HG02885 (cell line): ENCODE data around the gene MINK1.
"Not testable (repeated sequence)": the region's sequence is repeated elsewhere in the genome, so short reads cannot be mapped to it uniquely, and the experiment has no call there.

Experiments used
- ATAC-seq: cut with Tn5 transposase; IDR thresholded peaks from one replicate; pipeline ENCODE4 v1.9.1; 2021; ENCODE audit warnings: mild to moderate bottlenecking; ENCODE audit not compliant: unreplicated experiment, poor library complexity

MINK1 gene

DNA sequence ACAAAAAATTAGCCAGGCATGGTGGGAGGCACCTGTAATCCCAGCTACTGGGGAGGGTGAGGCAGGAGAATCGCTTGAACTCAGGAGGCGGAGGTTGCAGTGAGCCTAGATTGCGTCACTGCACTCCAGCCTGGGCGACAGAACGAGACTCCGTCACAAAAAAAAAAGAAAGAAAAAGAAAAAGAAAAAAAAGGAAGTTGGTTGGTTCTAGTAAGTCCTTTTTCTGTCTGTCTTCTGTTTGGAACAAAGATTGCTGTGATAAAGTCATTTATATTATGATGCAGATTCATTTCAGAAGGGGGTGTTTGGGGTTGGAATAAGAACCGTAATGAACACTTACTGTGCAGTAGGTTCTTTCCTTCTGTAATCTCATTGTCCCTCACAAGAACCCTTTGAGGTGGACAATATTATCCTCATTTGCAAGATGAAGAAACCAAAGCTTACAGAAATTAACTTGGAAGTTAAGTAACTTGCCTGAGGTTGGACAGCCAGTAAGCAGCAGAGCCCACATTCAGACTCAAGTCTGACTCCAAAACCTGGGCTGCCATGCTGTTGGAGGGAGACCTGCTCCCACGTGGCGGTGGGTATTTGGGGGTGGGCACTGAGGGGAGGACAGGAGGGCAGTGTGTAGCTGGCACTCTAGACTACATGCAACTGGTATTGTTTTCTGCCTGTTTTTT is 10.3 kb downstream of the MINK1 start:
- ATAC-seq: no peak

DNA sequence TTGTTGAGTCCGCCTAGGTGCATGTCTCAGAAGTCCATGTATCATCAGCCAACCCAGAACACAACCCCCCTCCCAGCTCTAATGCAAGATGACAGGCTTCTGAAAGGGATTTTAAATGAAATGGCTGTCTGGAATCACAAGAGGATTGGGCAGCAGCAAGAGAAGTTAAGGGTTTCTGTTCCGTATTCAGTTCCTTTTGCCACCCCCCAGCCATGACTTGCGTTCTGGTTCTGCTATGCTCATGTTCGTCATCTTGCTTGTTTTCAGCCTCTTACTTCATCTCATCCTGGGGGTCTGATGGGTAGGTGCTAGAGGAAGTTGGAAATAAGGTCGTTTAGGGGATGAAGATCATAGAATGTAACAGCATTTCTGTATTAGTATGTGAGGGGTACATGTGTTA is 12.0 kb downstream of the MINK1 start:
- ATAC-seq: no peak

DNA sequence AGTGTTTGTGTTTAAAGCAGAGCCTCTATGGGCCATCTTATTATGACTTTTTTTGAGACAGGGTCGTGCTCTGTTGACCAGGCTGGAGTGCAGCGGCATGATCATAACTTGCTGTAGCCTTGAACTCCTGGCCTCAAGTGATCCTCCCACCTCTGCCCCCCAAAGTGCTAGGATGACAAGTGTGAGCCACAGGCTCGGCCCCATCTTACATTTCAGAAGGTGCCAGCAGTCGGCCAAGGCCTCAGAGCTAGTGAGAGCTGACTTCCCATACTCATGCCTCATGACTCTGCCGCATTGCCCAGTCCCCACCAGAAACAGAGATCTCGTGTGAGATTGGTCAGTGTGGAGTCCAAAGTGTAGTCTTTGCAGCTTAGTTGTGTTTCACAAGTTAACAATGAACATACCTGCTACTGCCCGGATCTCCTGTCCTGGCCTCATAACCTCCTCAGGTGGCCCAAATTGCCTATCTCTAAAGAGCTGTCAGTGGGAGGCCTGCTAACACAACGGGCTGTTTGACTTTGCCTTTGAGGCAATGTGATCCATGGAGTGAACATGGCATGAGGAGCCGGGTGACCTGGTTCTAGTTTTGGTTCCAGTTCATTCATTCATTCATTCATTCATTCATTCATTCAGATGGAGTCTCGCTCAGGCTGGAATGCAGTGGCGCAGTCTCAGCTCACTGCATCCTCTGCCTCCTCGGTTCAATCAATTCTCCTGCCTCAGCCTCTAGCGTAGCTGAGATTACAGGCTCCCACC is 13.7 kb downstream of the MINK1 start:
- no peak for ATAC-seq

GRCh38 chr17:4849011-4849536 is 15.9 kb downstream of the MINK1 start:
- ATAC-seq: no peak

DNA sequence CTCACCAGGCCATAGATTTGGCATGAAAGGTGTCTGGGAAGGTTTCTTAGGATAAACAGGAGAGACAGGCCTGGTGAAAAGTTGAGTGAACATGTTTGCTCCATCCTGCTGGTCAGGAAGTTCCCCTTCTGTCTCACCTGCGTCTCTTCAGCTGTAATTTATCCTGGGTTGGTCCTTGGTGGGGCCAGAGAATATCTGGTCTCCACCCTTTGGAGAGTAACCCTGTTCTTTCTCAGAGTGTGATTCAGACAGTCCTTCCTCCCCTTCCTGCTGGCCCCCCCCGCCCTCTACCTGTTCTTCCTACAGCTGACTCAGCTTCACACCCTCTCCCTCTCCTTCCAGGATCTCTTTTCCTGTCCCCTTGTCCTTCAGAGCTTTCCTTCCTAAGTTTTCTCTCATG is 17.1 kb downstream of the MINK1 start:
- no peak for ATAC-seq

GRCh38 chr17:4851084-4851483 is 17.9 kb downstream of the MINK1 start:
- ATAC-seq: no peak

DNA sequence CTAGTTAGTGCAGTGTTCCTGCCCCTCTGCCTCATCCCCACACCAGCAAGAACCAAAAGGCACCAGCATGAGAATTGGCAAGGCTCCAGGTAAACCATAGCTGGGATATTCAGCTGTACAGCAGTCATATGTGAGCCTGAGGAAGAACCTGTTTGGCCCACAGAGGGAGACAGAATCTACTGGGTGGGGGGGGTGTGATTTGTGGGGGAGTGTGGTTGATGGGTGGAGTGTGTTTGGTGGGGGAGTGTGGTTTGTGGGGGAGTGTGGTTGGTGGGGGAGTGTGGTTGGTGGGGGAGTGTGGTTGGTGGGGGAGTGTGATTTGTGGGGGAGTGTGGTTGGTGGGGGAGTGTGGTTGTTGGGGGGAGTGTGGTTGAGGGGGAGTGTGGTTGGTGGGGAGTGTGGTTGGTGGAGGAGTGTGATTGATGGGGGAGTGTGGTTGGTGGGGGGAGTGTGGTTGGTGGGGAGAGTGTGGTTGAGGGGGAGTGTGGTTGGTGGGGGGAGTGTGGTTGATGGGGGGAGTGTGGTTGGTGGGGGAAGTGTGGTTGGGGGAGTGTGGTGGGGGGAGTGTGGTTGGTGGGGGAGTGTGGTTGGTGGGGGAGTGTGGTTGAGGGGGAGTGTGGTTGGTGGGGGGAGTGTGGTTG is 19.5 kb downstream of the MINK1 start:
- ATAC-seq: no peak

DNA sequence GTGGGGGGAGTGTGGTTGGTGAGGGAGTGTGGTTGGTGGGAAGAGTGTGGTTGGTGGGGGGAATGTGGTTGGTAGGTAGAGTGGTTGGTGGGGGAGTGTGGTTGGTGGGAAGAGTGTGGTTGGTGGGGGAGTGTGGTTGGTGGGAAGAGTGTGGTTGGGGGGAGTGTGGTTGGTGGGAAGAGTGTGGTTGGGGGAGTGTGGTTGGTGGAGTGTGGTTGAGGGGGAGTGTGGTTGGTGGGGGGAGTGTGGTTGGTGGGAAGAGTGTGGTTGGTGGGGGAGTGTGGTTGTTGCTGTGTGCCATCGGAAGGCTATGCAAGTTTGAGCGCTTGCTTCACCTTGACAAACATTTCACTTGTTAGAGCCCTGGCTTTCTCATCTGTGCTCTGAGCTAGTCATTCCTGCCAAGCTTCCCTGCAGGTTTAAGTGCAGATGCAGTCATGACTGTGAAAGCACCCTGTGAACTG is 20.1 kb downstream of the MINK1 start:
- no peak for ATAC-seq

GRCh38 chr17:4854111-4854681 is 21.1 kb downstream of the MINK1 start:
- ATAC-seq: no peak

- no peak for ATAC-seq
Measured at GRCh38 chr17:4856271-4856936, 23.3 kb downstream of the MINK1 start.

DNA sequence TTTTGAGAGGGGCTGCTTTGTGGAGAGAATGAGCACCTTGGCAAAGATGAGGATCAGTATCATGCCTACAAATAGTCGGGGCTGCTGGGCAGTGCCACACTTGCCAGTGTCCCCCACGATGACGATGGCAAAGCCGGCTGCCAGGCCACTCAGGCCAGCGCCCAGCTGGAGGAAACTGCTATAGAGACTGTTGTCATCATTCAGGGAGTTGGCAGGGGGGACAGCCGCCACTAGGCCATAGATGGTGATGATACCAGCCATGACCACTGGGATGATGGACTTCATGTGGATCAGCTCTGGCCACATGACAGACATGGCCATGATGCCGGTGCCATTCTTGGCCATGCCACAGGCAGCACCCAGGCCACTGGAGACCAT is 23.8 kb downstream of the MINK1 start:
- no peak for ATAC-seq

- ATAC-seq: not testable (repeated sequence)
Measured at GRCh38 chr17:4857347-4857746, 24.2 kb downstream of the MINK1 start.

- no peak for ATAC-seq
Measured at GRCh38 chr17:4858068-4858881, 25.1 kb downstream of the MINK1 start.

- ATAC-seq: no peak
Measured at GRCh38 chr17:4858882-4859260, 25.7 kb downstream of the MINK1 start.

- ATAC-seq: no peak
Measured at GRCh38 chr17:4859816-4860625, 26.9 kb downstream of the MINK1 start.

DNA sequence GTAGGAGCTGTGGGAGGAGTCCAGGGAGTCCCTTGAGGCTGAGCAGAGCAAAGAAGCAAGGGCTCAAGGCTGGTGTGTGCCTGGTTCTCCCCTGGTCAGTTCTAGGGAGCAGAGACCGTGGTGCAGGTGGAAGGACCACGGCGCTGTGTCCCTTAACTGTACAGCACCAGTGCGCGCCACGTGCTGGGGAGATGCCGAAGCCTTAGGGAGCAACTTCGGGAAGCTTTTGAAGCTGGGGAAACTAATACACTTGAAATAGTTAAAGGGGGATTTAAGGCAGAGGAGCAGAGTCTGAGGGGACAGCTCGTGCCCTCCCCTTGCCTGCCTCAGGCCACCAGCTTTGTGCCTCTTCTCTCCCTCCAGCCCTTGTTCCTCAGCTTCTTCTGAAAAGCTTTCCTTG is 27.5 kb downstream of the MINK1 start:
- ATAC-seq: no peak

GRCh38 chr17:4861052-4861451 is 27.9 kb downstream of the MINK1 start:
- ATAC-seq: no peak

DNA sequence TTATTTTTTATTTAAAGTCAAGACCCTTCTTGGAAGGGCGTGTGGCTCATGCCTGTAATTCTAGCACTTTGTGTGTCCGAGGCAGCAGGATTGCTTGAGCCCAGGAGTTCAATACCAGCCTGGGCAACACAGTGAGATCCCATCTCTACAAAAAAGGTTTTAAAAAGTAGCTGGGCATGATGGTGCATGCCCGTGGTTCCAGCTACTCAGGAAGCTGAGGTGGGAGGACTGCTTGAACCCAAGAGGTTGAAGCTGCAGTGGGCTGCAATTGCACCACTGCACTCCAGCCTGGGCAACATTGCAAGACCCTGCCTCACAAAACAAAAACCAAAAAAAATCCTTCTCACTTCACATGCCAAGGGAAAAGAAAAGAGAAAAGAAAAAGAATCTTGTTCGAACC is 29.6 kb downstream of the MINK1 start:
- ATAC-seq: no peak

DNA sequence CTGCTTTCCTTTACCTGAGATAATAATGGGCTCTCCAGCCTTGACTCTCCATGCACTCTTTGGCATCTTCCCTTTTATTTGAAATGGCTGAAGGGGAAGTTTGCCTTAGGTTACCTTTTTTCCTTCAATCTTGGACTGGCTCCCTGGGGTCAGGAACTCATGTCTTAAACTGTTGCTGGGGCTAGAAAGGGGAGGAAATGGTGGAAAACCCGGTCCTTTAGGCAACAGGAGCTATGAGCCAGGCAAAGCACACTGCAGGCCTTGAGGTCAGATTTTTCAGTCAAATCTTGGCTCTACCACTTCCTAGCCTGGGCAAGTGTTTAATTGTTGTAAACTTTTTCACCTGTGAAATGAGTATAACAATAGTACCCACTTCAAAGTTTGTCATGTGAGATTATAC is 30.2 kb downstream of the MINK1 start:
- ATAC-seq: no peak
